ENCODE measurements around the gene CDKN1B.

DNA sequence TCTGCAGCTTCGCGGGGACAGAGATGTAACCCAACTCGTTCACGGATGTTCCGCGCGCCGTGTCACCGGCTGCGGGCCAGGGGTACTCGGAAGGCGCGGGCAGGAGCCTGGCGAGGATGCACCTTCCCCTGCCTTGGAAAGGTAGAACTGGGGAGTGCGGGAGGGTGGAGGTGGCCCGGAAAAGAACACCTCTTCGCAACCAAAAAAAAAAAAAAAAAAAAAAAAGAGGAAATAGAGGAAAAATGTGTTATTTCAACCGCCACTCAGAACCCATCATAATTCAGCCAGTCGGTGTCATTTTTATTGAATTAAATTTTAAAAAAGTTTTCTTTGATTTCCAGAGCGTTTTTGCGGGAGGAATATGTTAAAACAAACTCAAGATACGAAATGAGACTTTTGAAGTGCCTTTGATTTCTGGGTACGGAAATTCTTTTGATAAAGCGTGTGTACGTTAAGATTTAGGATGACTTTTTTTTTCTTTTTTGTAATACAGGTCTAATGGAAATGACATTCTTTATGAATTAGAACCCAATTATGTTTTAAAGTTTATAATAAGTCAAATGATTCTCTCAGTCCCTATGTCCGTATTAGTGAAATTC, 8.9 kb downstream of the CDKN1B start:
- TF ChIP-seq EZH2 (IDR thresholded peaks at IDR 0.05; ENCODE audit: insufficient read depth, poor library complexity, severe bottlenecking) (no peak), EZH2phosphoT487 (IDR thresholded peaks at IDR 0.05; ENCODE audit: insufficient read depth, low read depth) (no peak)

Data from GM23248 (cell line).